GM21723 (cell line): Measurements from ENCODE around the gene ATG4C.
A peak's percentile ranks its signal among the peaks of the same experiment; 100 is the strongest.
"Not testable (repeated sequence)": the region's sequence is repeated elsewhere in the genome, so short reads cannot be mapped to it uniquely, and the experiment has no call there.

Experiments used
- ATAC-seq: cut with Tn5 transposase; IDR thresholded peaks from one replicate; pipeline ENCODE4 v1.9.1; 2021; ENCODE audit warnings: mild to moderate bottlenecking, moderate library complexity; ENCODE audit not compliant: unreplicated experiment

The ATG4C gene

GRCh38 chr1:62774006-62774405, 9.9 kb upstream of the ATG4C start:
- no peak for ATAC-seq

DNA sequence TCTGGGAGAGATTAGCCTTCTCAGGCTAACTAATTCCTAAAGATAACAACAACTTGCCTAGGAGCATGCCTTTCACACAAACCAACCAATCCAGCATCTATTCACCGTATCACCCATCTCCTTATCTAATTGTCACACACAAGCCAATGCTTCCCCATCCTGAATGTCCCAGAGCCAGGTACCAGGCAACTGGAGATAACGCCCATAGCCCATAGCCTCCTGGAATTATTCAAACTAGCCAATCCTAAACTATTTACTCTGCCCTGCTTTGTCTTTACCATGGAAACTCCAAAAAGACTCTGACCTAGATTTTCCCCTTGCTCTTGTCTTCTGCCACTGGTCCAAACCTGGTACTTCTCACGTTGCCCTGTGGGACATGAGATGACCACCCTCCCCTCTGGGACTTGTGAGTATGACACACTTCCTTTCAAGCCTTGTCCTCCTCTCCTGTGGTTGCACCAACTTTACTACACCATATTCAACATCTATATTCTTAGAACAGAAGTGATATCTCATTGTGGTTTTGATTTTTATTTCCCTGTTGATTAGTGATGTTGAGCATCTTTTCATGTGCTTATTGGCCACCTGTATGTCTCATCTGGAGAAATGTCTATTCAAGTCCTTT, 8.8 kb upstream of the ATG4C start:
- no peak for ATAC-seq

DNA sequence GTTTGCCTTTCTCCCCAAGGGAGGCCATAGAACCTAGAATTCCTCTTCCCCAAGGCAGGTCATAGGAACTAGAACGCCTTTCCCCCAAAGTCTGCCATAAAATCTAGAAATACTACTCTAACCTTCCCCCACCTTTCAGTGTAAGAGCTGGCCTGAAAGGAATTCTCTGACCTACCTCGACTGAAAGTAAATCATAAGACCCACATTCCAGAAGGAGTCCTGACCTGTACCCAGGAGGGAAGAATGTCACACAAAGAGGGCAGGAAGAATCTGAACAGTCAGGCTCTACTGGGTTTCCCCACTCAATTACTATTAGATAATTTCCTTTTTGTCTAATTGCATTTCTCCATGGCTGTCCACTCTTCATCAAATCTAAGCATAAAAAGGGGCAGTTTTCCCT, 5.7 kb upstream of the ATG4C start:
- no peak for ATAC-seq

DNA sequence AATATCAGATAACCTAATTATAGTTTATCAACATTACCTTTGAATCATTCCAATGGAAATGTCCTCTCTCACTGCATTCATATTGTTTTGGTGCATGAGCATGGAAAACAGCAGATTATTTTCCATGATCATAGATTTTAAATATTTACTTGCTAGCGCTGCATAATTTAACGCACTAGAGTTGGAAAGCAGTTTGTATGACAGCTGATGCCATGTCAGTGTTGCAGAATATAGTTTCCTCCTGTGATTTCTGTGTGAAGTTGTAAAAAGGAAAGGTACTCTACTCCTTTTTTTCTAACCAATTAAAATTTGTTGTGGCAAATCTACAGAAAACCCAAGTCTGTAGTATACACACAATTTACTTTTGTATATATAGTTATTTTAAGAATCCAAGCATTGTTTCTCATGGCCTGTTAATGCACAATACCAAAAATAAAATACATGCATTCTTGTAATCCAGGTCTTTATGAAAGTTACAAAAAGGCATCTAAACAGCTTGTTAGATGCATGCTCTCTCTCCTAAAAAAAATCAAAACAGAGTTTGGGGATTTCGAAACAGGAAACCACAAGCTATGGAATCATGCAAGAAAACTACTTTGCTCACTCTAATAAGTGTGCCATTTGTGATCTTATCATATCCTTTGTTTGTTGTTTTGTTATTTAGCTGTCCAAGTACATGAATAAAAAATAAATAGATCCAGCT, 1.9 kb upstream of the ATG4C start:
- no peak for ATAC-seq

DNA sequence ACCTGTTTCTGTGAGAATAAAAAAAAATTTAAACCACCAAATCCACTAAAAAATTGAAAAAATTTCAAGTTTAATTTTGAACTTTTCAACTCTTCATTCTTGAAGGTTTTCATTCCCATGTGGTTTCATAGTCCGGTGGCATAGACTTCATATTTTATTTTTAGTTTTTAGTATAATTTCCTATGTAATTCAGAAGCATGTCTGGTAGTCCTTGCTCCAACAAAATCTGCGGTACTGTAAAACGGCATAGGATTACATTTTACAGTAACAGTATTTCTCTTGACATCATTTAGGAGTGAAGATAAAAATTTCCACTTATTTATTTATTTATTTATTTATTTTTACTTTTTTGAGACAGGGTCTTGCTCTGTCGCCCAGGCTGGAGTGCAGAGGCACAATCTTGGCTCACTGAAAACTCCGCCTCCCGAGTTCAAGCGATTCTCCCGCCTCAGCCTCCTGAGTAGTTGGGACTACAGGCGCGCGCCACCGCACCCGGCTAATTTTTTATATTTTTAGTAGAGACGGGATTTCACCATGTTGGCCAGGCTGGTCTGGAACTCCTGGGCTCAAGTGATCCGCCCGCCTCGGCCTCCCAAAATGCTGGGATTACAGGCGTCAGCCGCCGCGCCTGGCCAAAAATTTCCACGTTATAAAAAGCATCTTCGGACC, 1.3 kb upstream of the ATG4C start:
- not testable (repeated sequence) for ATAC-seq

GRCh38 chr1:62784509-62785365, 805 bp downstream of the ATG4C start:
- ATAC-seq, result peak; percentile 35

DNA sequence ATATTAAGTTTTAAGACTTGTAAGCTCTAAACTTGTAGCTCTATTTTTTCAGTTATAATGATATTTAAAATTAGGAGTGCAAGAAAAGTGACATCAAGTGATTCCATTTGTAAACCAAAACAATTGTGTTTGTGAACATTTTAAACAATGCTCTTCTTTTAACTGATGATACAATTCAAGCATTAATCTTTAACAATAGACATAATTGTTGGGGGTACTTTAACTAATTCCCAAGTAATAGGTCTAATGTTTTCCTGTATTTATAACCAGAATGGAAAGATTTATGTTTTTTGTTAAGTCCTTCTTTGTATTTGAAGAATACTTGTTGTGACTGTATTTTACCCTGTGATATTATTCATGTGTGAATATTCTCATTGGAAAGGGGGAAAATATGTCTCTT, 6.8 kb downstream of the ATG4C start:
- ATAC-seq, result no peak

GRCh38 chr1:62794053-62794452, 10.1 kb downstream of the ATG4C start:
- ATAC-seq, result no peak

GRCh38 chr1:62796221-62796620, 12.3 kb downstream of the ATG4C start:
- ATAC-seq, result no peak

- ATAC-seq, result no peak
Observed at GRCh38 chr1:62799688-62800087, 15.8 kb downstream of the ATG4C start.

- ATAC-seq, result peak; percentile 51
Observed at GRCh38 chr1:62800281-62800680, 16.3 kb downstream of the ATG4C start.

GRCh38 chr1:62800825-62801306, 16.9 kb downstream of the ATG4C start:
- ATAC-seq, result peak; percentile 99

DNA sequence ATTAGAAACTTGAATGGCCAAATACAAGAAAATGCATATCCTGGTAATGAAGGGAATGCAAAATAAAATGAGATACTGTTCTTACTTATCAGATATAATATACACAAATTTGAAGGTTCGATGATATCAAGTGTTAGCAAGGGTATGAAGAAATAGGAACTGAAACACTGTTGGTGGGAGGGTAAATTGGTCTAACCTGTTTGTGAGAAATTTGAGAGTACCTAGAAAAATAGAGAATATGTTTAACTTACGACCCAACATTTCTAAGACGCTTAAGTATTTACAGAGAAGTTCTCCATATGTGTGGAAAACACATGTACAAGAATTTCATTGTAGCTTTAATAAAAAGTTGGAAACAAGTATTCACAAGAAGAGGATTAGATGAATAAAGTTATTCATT, 25.9 kb downstream of the ATG4C start:
- ATAC-seq, result no peak

DNA sequence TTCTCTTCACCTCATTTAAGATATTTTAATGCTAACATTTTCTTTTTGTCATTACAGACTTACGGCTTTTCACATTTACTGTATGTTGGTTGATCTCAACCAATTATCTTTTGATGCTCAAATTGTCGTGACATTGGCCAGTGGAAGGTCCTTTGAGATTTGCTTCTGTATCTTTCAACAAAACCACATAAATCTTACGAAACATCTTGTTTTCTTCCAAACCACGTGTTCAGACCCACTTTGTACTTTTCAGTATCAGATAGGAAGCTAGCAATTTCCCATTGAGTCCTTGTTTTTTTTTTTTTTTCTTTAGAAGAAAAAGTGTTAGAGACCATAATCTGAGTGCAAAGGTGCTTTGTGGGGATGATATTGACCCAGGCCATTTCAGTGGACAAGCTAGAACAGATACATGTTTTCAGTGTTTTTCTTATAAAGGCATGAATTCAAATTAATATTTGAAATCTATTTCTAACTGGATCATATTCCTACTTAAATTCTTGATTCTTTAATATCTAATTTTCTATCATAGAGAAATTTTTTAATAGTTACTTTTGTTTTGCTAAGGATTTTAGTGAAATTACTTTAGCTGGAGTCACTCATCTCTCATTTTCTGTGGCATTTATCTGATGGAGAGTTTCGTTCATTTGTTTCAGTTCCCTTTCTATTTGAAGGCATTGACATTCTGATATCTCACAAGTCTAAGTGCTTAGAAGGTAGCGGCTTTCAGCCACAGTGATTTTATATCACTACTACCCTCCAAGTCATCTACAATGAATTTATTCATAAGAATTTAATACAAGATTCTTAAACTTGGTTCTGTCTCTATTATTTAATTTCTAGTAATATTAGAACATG, 26.7 kb downstream of the ATG4C start:
- peak; percentile 97 for ATAC-seq

GRCh38 chr1:62823556-62823955, 39.6 kb downstream of the ATG4C start:
- ATAC-seq, result no peak

GRCh38 chr1:62826901-62827300, 43.0 kb downstream of the ATG4C start:
- ATAC-seq, result no peak

DNA sequence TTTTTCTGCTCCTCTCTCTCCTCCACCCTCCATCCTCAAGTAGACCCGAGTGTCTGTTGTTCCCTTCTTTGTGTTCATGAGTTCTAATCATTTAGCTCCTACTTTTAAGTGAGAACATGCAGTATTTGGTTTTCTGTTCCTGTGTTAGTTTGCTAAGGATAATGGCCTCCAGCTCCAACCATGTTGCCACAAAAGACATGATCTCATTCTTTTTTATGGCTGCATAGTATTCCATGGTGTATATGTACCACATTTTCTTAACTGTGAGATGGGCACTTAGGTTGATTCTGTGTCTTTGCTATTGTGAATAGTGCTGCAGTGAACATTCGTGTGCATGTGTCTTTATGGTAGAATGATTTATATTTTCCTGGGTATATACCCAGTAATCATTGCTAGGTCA, 43.9 kb downstream of the ATG4C start:
- not testable (repeated sequence) for ATAC-seq

GRCh38 chr1:62832276-62832675, 48.3 kb downstream of the ATG4C start:
- ATAC-seq, result no peak

GRCh38 chr1:62833529-62833928, 49.6 kb downstream of the ATG4C start:
- ATAC-seq, result no peak

DNA sequence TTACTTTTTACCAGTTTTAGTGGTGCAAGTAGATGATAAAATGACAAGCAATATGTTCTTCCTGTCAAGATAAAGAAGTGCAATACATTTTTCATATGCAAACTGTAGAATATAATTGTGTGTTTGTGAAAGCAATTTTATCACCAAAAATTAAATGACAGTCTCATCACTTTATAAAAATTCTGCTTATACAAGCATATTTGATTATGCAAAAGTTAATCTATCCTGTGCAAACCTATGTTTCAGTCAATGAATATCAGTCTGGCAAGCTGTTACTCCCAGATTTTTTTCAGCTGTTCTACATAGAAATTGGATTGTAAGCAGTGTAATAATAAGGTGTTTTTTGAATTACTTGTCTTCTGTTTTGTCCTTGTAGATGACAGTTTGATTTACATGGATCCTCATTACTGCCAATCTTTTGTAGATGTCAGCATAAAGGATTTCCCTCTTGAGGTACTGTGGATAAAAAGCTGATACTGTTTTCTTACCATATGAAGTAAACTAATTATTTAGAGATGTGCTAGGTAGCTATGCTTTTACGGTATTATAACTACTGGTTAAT, 50.5 kb downstream of the ATG4C start:
- no peak for ATAC-seq
